Adrenal gland (tissue), 12 donors: ENCODE measurements around the gene UACA. TPM values are rescaled to one million over a fixed set of nuclear protein-coding genes. Genes with fewer than 3 reads are reported as not detected.

Source experiments
- DNase-seq, 7 donors: peaks; one replicate each; pipeline ENCODE4 v3.0.0-alpha.2; 2019 to 2020
- H3K27ac ChIP-seq, 5 donors: fragments of 200-600 bp; sonication (generic) in 4 of 5; 1 replicate in 3 of 5; 2 replicates in 2 of 5; pipeline versions ENCODE4 v1.5.1 to v1.8.0; 2016 to 2020; ENCODE audit warnings: mild to moderate bottlenecking in 1 of 5
- H3K27me3 ChIP-seq: fragments of 200-600 bp; 2 replicates; pipeline ENCODE4 v1.8.0; 2021
- H3K36me3 ChIP-seq, 2 donors: fragments of 200-600 bp; replicated peaks in 1 of 2; 1 replicate in 1 of 2; 2 replicates in 1 of 2; pipeline versions ENCODE4 v1.5.1 to v1.8.0; 2018 to 2022
- H3K4me1 ChIP-seq, 2 donors: fragments of 200-600 bp; replicated peaks in 1 of 2; 1 replicate in 1 of 2; 2 replicates in 1 of 2; pipeline versions ENCODE4 v1.5.1 to v1.8.0; 2018 to 2021
- H3K4me3 ChIP-seq, 4 donors: fragments of 200-600 bp; sonication (generic) in 3 of 4; one replicate each; pipeline ENCODE4 v1.5.1; 2016 to 2018
- H3K9me3 ChIP-seq, 3 donors: fragments of 200-600 bp; sonication (generic) in 1 of 3; replicated peaks in 1 of 3; 1 replicate in 2 of 3; 2 replicates in 1 of 3; pipeline versions ENCODE4 v1.5.1 to v1.8.0; 2016 to 2021
- POLR2A ChIP-seq, 2 donors: fragments of 450-650 bp; IDR thresholded peaks; one replicate each; pipeline ENCODE4 v1.6.1; 2017; ENCODE audit warnings: antibody characterized with exemption in 2 of 2, mild to moderate bottlenecking in 2 of 2, moderate library complexity in 1 of 2
- WGBS, 4 donors: extraction: QIAGEN DNeasy Blood & Tissue Kit in 2 of 4; methylation state at CpG; one replicate each; pipeline versions ENCODE4 v1.1.5 to v1.1.7; 2013 to 2017; 5-methylcytosine and 5-hydroxymethylcytosine counted together
- intact Hi-C, 2 donors: fragments of 100-400 bp; cut with DNase I; formaldehyde crosslinking; loops; one replicate each; pipeline versions ENCODE4 v1.14.1 to v1.15.0; 2022 to 2023
- polyA plus RNA-seq, 3 donors: library from polyadenylated mRNA; stranded (reverse); fragments of 200-250 nt in 2 of 3; fragments of 350-450 nt in 1 of 3; fragmentation: Illumina TruSeq in 1 of 3; extraction: RNeasy Lipid Tissue Mini Kit (QIAGEN cat#74804) in 1 of 3; gene quantifications; one replicate each; pipeline ENCODE4 v1.2.3, GENCODE V29; 2013 to 2014
- total RNA-seq, 9 donors: library from RNA; depleted of rRNA in 4 of 9; stranded (reverse); fragments of >200 nt in 4 of 9; fragments of 120-200 nt in 1 of 9; fragmentation: NEBNext Ultra II Directional in 1 of 9; extraction: Animal tissue kit (Norgen Biotek cat#: 25700) in 1 of 9; gene quantifications; one replicate each; pipeline versions ENCODE4 v1.1.0 to v1.2.4, GENCODE V29; 2013 to 2023
- TF ChIP-seq, protein P1 (sequence below), 6 experiments: fragments of 450-650 bp in 4 of 6; fragments of 200-600 bp in 2 of 6; sonication (generic) in 1 of 6; IDR thresholded peaks; 1 replicate in 5 of 6; 2 replicates in 1 of 6; pipeline versions ENCODE4 v1.5.1 to v1.8.0; 2016 to 2021; ENCODE audit warnings: antibody characterized with exemption in 6 of 6, mild to moderate bottlenecking in 2 of 6, moderate library complexity in 1 of 6
- donor health status: healthy with polysubstance abuse.
- donor health status: Bipolar disorder and iron deficiency.
- donor health status: DM: yes; HTN: yes; CAD: no.
- donor health status: DM: no; HTN: no; CAD: no.
- donor health status: DM: no; HTN: no; CAD: no.
- donor health status: DM: yes; HTN: yes; CAD: no.

Gene UACA
- total and polyA plus RNA-seq, 12 donors, result 16.7 to 186 (median 39.1) TPM

GRCh38 chr15:70653426-70653825 is 109.9 kb downstream of the UACA start:
- Histone ChIP-seq H3K27ac (no peak overlapping the region), H3K27me3 (no peaks in the 10 kb centered on the region), H3K9me3 (no peaks in the 10 kb centered on the region), H3K4me1 (no peaks in the 10 kb centered on the region), H3K4me3 (no peak overlapping the region), H3K36me3 (peaks cover 0 to 5% of the 10 kb centered on the region in 2 donors)
- TF ChIP-seq POLR2A (IDR thresholded peaks at IDR 0.05), result no peak
- TF ChIP-seq, protein P1, sequence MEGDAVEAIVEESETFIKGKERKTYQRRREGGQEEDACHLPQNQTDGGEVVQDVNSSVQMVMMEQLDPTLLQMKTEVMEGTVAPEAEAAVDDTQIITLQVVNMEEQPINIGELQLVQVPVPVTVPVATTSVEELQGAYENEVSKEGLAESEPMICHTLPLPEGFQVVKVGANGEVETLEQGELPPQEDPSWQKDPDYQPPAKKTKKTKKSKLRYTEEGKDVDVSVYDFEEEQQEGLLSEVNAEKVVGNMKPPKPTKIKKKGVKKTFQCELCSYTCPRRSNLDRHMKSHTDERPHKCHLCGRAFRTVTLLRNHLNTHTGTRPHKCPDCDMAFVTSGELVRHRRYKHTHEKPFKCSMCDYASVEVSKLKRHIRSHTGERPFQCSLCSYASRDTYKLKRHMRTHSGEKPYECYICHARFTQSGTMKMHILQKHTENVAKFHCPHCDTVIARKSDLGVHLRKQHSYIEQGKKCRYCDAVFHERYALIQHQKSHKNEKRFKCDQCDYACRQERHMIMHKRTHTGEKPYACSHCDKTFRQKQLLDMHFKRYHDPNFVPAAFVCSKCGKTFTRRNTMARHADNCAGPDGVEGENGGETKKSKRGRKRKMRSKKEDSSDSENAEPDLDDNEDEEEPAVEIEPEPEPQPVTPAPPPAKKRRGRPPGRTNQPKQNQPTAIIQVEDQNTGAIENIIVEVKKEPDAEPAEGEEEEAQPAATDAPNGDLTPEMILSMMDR (IDR thresholded peaks at IDR 0.05), result no peak
- no peak for DNase-seq
- intact Hi-C loops, result no loop called here
- WGBS, 4 donors, result 92 to 98% (median 93%) methylated on average over 4 of the region's 4 CpGs

GRCh38 chr15:70652341-70652740 is 111.0 kb downstream of the UACA start:
- WGBS, 4 donors, result 94 to 98% (median 96%) methylated on average over 2 of the region's 2 CpGs
- intact Hi-C loops, result no loop called here
- no peak for DNase-seq
- Histone ChIP-seq H3K27me3 (no peaks in the 10 kb centered on the region), H3K27ac (no peak overlapping the region), H3K36me3 (peaks cover 0 to 5% of the 10 kb centered on the region in 2 donors), H3K4me3 (no peak overlapping the region), H3K9me3 (no peaks in the 10 kb centered on the region), H3K4me1 (no peaks in the 10 kb centered on the region)
- TF ChIP-seq, protein P1 (IDR thresholded peaks at IDR 0.05), result no peak
- TF ChIP-seq POLR2A (IDR thresholded peaks at IDR 0.05), result no peak

- Histone ChIP-seq H3K4me1 (no peaks in the 10 kb centered on the region), H3K27me3 (no peaks in the 10 kb centered on the region), H3K4me3 (no peak overlapping the region), H3K36me3 (no peaks in the 10 kb centered on the region), H3K27ac (no peak overlapping the region), H3K9me3 (no peaks in the 10 kb centered on the region)
- 92 to 95% (median 95%) methylated on average over 2 of the region's 2 CpGs for WGBS, 4 donors
- TF ChIP-seq, protein P1 (IDR thresholded peaks at IDR 0.05), result no peak
- TF ChIP-seq POLR2A (IDR thresholded peaks at IDR 0.05), result no peak
- intact Hi-C loops, result no loop called here
- DNase-seq, result no peak
Observed at GRCh38 chr15:70651303-70651845, 112.0 kb downstream of the UACA start.

DNA sequence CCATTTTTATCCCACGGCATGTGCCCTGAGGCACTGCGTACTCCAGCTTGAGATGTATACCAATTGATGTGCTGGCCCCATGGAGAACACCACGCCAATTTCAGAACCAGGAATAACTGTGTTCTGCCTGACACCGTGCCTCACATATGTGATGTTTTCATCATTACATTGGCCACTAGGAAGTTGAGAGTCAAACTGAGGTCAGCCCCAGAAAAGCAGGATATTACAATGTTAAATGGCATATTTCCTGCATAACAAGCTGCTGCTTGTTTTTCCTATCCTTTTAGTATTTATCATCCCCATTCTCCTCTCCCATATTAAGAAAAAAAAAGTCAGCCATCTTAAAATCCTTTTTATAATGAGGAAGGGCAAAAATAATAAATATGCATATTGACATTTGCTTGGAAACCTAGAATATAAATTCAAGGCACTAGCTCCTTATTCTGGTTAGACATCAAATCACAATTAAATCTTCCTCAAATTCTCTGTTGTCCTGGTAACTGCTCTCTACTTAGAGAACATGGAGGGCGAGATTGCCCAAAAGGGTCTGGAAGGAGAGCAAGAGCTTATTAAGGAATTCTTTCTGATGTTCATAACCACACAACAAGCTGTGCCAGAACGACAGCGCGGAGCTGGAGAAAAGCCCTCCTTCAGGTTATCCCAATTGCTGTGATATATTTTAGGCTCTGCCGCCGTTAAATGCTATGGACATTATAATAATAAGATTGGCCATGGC is 112.6 kb downstream of the UACA start:
- intact Hi-C loops, result no loop called here
- WGBS, 4 donors, result 83 to 89% (median 86%) methylated on average over 10 of the region's 10 CpGs
- no peak for DNase-seq
- TF ChIP-seq, protein P1 (IDR thresholded peaks at IDR 0.05), result no peak
- no peak for TF ChIP-seq POLR2A (IDR thresholded peaks at IDR 0.05)
- no peaks in the 10 kb centered on the region for H3K9me3 ChIP-seq
- no peaks in the 10 kb centered on the region for H3K4me1 ChIP-seq
- H3K27me3 ChIP-seq, result no peaks in the 10 kb centered on the region
- H3K27ac ChIP-seq, result no peak overlapping the region
- no peak overlapping the region for H3K4me3 ChIP-seq
- no peaks in the 10 kb centered on the region for H3K36me3 ChIP-seq
